ENCODE results near the gene INPP5D.
"Not testable (repeated sequence)": the region's sequence is repeated elsewhere in the genome, so short reads cannot be mapped to it uniquely, and the experiment has no call there.

The INPP5D gene

GRCh38 chr2:233184669-233185068, 124.5 kb downstream of the INPP5D start:
- DNase-seq, result no peak

DNA sequence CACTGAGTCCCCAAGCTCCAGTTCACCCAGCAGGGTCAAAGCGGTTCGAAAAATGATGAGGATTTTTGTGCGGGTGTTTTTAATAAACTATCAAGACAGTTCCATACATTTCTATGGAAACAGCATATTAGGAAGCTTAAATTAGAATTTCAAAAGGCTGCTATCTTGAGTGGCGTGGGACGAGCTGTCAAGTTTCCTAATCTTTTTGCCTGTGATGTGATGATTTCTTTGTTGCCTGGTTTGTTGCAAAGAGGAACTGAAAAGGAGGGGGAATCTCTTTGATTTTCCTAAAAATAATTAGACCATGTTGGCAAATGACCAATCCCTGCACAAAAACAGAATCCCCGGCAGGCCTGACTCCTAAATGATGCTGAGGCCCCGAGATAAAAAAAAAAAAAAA, 125.2 kb downstream of the INPP5D start:
- no peak for DNase-seq

DNA sequence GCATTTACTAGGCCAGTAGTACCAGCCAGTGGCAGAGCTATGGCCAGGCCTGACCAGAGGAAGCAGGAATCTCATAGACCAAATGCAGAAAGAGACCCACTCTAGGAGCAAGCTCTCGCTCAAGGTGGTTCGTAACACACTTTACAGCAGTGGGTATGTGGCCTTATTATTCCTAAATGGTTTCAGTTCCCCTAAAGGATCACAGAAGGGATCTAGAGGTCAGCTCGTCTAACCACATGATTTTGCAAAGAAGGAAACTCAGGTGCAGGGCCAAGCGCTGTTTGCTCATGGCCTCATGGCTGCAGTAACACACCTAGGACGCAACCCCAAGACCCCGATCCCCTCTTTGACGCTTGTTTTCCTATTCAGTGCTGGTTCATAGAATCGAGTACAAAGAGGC, 125.8 kb downstream of the INPP5D start:
- DNase-seq, result no peak

DNA sequence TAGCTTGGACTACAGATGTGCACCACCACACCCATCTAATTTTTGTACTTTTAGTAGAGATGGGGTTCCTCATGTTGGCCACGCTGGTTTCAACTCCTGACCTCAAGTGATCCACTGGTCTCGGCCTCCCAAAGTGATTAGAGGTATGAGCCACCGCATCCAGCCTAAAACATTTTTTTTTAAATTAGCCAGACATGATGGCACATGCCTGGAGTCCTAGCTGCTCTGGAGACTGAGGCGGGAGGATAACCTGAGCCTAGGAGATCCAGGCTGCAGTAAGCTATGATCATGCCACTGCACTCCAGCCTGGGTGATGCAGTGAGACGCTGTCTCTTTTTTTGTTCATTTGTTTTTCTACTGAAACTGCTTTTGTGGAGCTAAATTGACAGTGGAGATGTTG, 126.7 kb downstream of the INPP5D start:
- DNase-seq, result no peak

DNA sequence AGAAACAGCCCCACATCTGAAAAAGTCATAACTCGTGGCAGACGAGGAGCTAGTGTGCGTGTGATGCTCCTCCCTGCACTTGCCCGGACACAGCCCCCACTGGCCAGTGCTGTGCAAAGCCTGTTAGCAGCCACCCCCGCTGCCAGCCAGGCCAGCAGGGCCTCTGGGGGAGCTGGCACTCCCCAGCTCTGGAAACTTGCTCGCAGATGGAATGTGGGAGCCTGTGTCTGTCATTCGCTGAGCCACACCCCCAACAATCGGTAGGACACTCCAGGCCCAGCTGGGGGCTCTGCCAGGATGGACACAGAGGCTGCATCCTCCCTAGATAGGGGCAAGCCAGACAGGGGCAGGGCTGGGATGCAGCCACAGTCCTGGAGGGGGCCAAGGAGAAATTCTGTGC, 128.9 kb downstream of the INPP5D start:
- DNase-seq, result no peak

- DNase-seq, result not testable (repeated sequence)
These were observed 130.9 kb downstream of the INPP5D start for GRCh38 chr2:233191016-233191415.

DNA sequence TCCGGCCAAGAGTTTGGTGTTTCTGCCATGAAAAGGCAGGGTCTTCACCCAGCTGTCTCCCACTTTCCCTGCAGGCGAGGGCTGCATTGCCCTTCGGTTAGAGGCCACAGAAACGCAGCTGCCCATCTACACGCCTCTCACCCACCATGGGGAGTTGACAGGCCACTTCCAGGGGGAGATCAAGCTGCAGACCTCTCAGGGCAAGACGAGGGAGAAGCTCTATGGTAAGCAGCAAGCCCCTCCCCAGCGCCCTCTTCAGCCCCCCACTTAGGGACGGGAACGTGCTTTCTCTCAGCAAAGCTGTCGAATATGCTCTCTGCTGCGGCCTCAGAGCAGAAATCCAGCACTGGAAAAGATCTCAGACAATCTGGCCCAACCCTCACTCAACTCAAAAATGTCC, 133.6 kb downstream of the INPP5D start:
- no peak for DNase-seq

- DNase-seq, result no peak
These were observed 134.9 kb downstream of the INPP5D start for GRCh38 chr2:233195027-233195426.

DNA sequence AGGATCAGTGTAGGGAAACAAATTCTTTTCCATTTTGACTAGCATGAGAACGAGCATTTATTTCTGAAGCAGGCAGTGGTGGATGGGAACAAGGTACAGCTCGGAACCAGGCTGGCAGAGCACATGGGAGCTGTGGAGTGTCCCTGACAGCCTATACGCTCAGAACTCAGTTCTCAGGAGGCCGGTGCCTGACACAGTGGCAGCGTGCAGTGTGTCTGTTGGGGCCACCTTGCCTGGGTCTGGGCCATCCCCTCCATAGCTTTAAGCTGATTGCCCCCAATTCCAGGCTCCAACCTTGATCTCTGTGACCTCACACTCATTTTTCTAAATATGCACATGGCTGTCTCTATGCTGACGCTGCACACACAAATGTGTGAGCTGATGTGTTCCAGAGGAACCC, 136.9 kb downstream of the INPP5D start:
- no peak for DNase-seq

DNA sequence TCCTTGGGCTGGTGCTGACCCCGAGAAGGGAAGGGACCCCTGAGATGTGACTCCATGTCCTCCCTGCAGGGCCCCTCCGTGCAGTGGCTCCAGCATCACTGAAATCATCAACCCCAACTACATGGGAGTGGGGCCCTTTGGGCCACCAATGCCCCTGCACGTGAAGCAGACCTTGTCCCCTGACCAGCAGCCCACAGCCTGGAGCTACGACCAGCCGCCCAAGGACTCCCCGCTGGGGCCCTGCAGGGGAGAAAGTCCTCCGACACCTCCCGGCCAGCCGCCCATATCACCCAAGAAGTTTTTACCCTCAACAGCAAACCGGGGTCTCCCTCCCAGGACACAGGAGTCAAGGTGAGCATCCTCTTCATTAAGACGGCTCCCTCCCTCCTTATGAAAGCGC, 137.9 kb downstream of the INPP5D start:
- DNase-seq, result no peak

DNA sequence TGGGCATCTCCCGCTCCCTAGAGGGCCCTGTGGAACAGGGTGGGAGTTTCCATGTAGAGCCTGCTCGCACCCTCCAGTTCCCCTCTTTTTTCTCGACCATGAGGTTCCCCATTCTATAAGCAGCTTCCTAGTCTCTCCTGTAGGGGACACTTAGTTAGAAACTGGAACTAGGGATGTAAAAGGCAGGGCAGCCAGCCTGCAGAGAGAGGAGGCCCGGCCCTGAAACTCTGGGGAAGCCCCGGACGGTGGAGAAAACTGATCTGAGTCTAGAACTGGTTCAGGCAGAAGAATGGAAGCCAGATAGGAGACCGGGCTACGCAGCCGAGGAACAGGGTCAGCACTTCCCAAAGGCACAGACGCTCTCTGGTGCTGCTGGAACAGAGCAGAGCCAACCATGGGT, 139.7 kb downstream of the INPP5D start:
- DNase-seq, result no peak

- not testable (repeated sequence) for DNase-seq
These were observed 140.6 kb downstream of the INPP5D start for GRCh38 chr2:233200790-233201189.

DNA sequence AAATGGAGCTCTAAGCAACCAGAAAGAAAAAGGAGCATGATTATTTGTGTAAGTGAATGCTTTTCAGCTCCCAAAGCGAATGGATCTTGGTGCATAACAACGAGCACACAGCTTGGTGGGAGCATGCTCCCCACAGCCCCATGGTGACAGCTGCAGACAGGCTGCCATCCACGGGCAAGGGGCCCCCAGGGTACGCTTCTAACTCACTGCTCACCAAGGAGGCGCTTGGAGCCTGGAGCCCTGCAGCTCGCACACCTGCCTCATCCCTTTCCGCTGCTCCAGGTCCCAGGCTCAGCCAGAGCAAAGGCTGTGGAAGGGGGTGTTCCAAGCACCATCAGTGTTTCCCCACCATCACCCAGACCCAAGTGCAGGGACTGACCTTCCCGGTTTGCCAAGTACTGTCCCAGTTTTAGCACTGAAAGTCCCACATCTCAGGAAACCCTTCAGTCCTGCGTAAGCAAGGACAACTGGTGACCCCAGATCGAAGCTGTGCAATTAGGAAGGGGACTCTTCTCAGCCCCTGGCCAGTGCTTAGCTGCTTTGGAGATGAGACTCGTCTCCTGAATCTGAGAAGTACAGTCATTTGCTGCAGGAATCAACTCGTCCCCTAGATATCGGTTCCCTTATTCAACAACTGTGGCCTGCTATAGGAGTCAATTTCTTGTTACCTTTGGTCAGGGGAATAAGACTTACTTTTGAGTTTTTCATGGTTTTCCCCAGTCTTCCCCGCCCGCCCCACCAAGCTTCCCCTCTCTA, 141.3 kb downstream of the INPP5D start:
- DNase-seq, result no peak

GRCh38 chr2:233202531-233202944, 142.4 kb downstream of the INPP5D start:
- DNase-seq, result no peak

DNA sequence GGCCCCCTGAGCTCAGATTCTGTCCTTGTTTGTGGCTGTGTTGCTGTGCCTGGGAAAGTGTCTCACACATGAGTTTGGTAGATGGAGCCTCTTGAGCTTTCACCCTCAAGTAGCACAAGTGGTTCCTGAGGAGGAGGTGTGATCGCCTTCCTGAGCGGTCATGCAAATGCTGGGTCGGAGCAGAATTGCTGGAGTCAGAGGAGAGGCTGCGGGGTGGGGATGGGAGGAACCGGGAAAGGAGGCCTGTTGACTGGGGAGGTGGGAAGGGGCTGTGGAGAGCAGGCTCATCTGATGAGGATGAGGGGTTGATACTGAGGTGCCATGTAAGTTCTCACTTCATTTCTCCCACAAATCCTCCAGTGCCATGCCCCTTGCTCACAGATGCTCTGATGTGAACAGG, 142.9 kb downstream of the INPP5D start:
- DNase-seq, result no peak

- DNase-seq, result no peak
These were observed 144.3 kb downstream of the INPP5D start for GRCh38 chr2:233204286-233204936.

DNA sequence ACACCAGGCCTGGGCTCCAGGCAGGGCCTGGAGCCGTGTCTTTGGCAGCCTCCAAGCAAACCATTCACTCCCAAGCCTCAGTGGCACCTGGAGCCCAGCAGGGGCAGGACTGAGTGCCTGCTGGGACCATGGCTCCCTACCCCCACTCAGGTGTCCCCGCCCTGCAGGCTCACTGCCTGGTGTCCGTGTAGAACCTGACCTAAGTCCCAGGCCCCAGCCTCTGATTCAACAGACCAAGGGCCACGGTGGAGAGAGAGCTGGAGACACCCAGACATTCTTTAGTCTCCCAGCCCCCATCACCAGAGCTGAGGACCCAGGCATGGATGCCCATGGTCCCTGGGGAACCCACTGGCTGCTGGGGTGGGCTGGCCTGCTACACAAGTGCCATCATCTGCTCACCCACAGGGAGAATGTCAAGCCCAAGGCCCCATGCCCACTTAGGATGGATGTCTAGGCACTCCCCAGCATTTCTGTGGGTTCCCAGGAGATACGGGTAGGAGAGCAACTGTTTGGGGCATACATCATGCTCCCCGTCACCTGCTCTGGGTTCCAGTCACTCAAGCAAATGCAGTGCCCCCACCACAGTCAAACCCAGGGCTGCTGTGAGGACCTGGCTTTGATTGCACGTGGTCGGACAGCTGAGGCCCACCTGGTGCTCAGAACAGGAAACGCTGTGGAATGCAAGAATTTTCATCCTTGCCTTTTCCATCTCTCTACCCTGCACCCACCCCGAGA, 148.4 kb downstream of the INPP5D start:
- DNase-seq, result peak; percentile 10

DNA sequence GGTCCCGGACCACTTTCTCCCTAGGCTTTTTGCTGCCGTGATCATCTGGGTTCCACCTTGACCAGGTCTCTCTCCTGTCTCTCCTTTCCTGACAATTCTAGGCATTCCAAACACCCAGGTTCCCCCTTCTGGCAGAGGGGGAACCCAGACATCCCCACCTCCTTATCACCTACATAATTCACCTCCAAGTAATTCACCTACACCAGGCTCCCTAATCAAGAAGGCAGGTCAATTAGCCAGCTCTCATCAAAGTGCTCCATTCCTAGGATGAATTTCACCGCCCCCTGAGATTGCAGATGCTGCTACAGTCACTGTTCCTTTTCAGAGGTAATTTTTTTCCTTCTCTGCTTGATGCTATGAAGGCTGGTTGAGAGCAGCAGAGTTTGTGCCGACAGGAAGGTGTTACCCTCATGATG, 149.0 kb downstream of the INPP5D start:
- no peak for DNase-seq

GRCh38 chr2:233209533-233210171, 149.5 kb downstream of the INPP5D start:
- DNase-seq, result peak; percentile 83

- no peak for DNase-seq
These were observed 150.1 kb downstream of the INPP5D start for GRCh38 chr2:233210281-233210680.

DNA sequence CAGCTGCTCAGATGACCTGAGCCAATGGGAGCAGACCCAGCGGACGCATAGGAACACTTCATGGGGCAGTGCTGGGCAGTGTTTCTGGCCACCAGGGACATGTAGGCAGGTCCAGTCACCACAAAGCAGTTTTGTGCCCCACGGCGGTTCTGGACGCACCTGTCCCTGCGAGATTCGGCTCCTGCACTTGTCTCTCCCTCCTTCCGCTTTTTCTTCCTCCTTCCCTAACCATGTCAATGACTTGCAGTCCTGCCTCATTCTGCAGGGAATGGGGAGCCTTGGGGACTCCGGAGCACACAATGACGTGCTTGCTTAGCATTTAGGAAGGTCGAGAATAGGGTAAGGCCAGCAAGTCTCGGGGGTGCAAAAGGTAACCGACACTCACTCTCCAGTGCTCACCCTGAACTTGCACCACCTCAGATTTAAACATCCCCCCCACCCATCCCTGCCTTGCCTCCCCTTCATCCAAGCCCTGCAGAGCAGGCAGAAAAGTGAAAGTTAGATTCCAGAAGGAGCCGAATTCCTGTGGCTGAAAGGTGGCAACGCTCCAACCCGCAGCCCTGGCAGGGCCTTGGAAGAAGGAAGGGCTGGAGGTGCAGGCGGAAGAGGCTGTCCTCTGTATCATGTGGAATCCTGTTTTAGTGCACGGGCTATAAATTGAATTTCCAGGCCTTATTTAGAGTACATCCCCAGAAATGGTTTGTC, 150.9 kb downstream of the INPP5D start:
- DNase-seq, result peak; percentile 95

- DNase-seq, result no peak
These were observed 151.4 kb downstream of the INPP5D start for GRCh38 chr2:233211548-233211895.

DNA sequence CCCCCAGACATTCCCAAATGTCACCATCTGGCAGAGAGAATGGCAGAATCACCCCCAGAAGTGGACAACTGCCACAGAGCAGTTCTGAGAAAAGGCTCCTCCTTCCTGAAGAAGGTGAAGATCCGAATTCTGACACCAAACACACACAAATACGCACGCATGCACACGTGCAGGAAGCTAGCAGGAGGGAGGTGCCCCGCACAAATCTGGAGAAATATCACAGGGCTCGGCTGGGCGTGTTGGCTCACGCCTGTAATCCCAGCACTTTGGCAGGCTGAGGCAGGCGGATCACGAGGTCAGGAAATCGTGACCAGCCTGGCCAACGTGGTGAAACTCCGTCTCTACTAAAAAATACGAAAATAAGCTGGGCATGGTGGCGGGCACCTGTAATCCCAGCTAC, 152.9 kb downstream of the INPP5D start:
- DNase-seq, result no peak
